WTC11 (cell line): ENCODE results near the gene CCDC107. TPM values are rescaled to one million over a fixed set of nuclear protein-coding genes. Genes with fewer than 3 reads are reported as not detected.

Source experiments
- ATF2 ChIP-seq: sonication (generic); formaldehyde crosslinking; IDR thresholded peaks from 2 replicates; pipeline ENCODE4 v1.8.1; 2022; ENCODE audit warnings: low read depth, missing genetic modification reagents, borderline replicate concordance
- CREM ChIP-seq: sonication (generic); formaldehyde crosslinking; IDR thresholded peaks from 2 replicates; pipeline ENCODE4 v1.8.1; 2022; ENCODE audit warnings: mild to moderate bottlenecking, missing genetic modification reagents, moderate library complexity
- E2F4 ChIP-seq: sonication (generic); formaldehyde crosslinking; IDR thresholded peaks from 2 replicates; pipeline ENCODE4 v1.8.1; 2022; ENCODE audit warnings: low read depth, mild to moderate bottlenecking, moderate library complexity, missing genetic modification reagents, borderline replicate concordance
- FOXJ3 ChIP-seq: sonication (generic); formaldehyde crosslinking; IDR thresholded peaks from 2 replicates; pipeline ENCODE4 v1.9.0; 2021; ENCODE audit warnings: missing genetic modification reagents, mild to moderate bottlenecking, borderline replicate concordance
- GABPB1 ChIP-seq: sonication (generic); formaldehyde crosslinking; IDR thresholded peaks from 2 replicates; pipeline ENCODE4 v1.8.1; 2023; ENCODE audit warnings: mild to moderate bottlenecking, missing genetic modification reagents
- HMGA2 ChIP-seq: fragments of 250-450 bp; sonication (Bioruptor Pico); IDR thresholded peaks from 2 replicates; pipeline ENCODE4 v1.4.0; 2021; ENCODE audit warnings: mild to moderate bottlenecking, moderate library complexity
- HMGXB4 ChIP-seq: sonication (generic); formaldehyde crosslinking; IDR thresholded peaks from 2 replicates; pipeline ENCODE4 v1.8.1; 2023; ENCODE audit warnings: mild to moderate bottlenecking, moderate library complexity, missing genetic modification reagents
- JUN ChIP-seq: sonication (generic); formaldehyde crosslinking; IDR thresholded peaks from 2 replicates; pipeline ENCODE4 v1.8.0; 2023; ENCODE audit warnings: mild to moderate bottlenecking, missing genetic modification reagents
- MYBL2 ChIP-seq: sonication (generic); formaldehyde crosslinking; IDR thresholded peaks from 2 replicates; pipeline ENCODE4 v1.8.1; 2023; ENCODE audit warnings: mild to moderate bottlenecking, moderate library complexity, missing genetic modification reagents
- NFYB ChIP-seq: sonication (generic); formaldehyde crosslinking; conservative IDR thresholded peaks from 2 replicates; pipeline ENCODE4 v1.8.0; 2022; ENCODE audit warnings: low read depth, missing genetic modification reagents
- NR3C1 ChIP-seq: sonication (generic); formaldehyde crosslinking; conservative IDR thresholded peaks from 2 replicates; pipeline ENCODE4 v1.8.1; 2023; ENCODE audit warnings: low read depth, mild to moderate bottlenecking, missing genetic modification reagents
- OVOL2 ChIP-seq: fragments of 250-450 bp; sonication (Bioruptor Pico); IDR thresholded peaks from 2 replicates; pipeline ENCODE4 v1.9.0; 2021; ENCODE audit warnings: mild to moderate bottlenecking, borderline replicate concordance
- PRDM15 ChIP-seq: sonication (generic); formaldehyde crosslinking; IDR thresholded peaks from 2 replicates; pipeline ENCODE4 v1.8.0; 2022; ENCODE audit warnings: missing genetic modification reagents
- PREB ChIP-seq: sonication (generic); formaldehyde crosslinking; IDR thresholded peaks from 2 replicates; pipeline ENCODE4 v1.8.1; 2022; ENCODE audit warnings: mild to moderate bottlenecking, missing genetic modification reagents, moderate library complexity, borderline replicate concordance
- PRRX2 ChIP-seq: fragments of 250-450 bp; sonication (Bioruptor Pico); IDR thresholded peaks from 2 replicates; pipeline ENCODE4 v1.8.0; 2021; ENCODE audit warnings: mild to moderate bottlenecking
- SMAD4 ChIP-seq: sonication (generic); formaldehyde crosslinking; IDR thresholded peaks from 2 replicates; pipeline ENCODE4 v1.8.0; 2022; ENCODE audit warnings: mild to moderate bottlenecking, missing genetic modification reagents
- SOX15 ChIP-seq: fragments of 250-450 bp; sonication (Bioruptor Pico); IDR thresholded peaks from 2 replicates; pipeline ENCODE4 v1.9.0; 2021; ENCODE audit warnings: mild to moderate bottlenecking
- SP1 ChIP-seq: sonication (generic); formaldehyde crosslinking; conservative IDR thresholded peaks from 2 replicates; pipeline ENCODE4 v1.8.1; 2022; ENCODE audit warnings: missing genetic modification reagents
- TCF7 ChIP-seq: sonication (generic); formaldehyde crosslinking; IDR thresholded peaks from 2 replicates; pipeline ENCODE4 v1.8.0; 2022; ENCODE audit warnings: mild to moderate bottlenecking, low read depth, missing genetic modification reagents, moderate library complexity
- USF2 ChIP-seq: sonication (generic); formaldehyde crosslinking; IDR thresholded peaks from 2 replicates; pipeline ENCODE4 v1.8.1; 2023; ENCODE audit warnings: mild to moderate bottlenecking, missing genetic modification reagents, moderate library complexity
- ZNF138 ChIP-seq: sonication (generic); formaldehyde crosslinking; conservative IDR thresholded peaks from 2 replicates; pipeline ENCODE4 v1.8.1; 2022; ENCODE audit warnings: mild to moderate bottlenecking, moderate library complexity, missing genetic modification reagents
- ZNF219 ChIP-seq: sonication (generic); formaldehyde crosslinking; IDR thresholded peaks from 2 replicates; pipeline ENCODE4 v1.8.0; 2023; ENCODE audit warnings: missing genetic modification reagents, mild to moderate bottlenecking, borderline replicate concordance
- ZNF263 ChIP-seq: sonication (generic); formaldehyde crosslinking; IDR thresholded peaks from 2 replicates; pipeline ENCODE4 v1.8.1; 2022; ENCODE audit warnings: low read depth, mild to moderate bottlenecking, moderate library complexity, missing genetic modification reagents
- ZNF281 ChIP-seq: sonication (generic); formaldehyde crosslinking; IDR thresholded peaks from 2 replicates; pipeline ENCODE4 v1.8.0; 2023; ENCODE audit warnings: mild to moderate bottlenecking, missing genetic modification reagents
- ZNF423 ChIP-seq: fragments of 250-450 bp; sonication (Bioruptor Pico); IDR thresholded peaks from 2 replicates; pipeline ENCODE4 v2.1.2; 2022; ENCODE audit warnings: mild to moderate bottlenecking, moderate library complexity
- total RNA-seq: library from RNA; stranded (reverse); gene quantifications from 3 replicates; pipeline ENCODE4 v1.2.3, GENCODE V29; 2021

The CCDC107 gene
- total RNA-seq, 1 experiment from 2014 or later: 10.8 TPM

- TF ChIP-seq USF2 (CRISPR knock-in tag) (no peak), FOXJ3 (CRISPR knock-in tag) (no peak), SP1 (peak; percentile 79), ZNF263 (CRISPR knock-in tag) (no peak), ZNF138 (peak; percentile 85; the same call in 1 of the 2 replicates), JUN (CRISPR knock-in tag) (no peak), TCF7 (no peak), ZNF423 (CRISPR knock-in tag) (no peak), SMAD4 (CRISPR knock-in tag) (no peak), HMGXB4 (CRISPR knock-in tag) (peak; percentile 90; the same call in 1 of the 2 replicates), ZNF219 (CRISPR knock-in tag) (no peak), ATF2 (CRISPR knock-in tag) (no peak), NR3C1 (CRISPR knock-in tag) (0 out of 2 replicates have a peak, but pooled peaks have one; percentile 62), GABPB1 (CRISPR knock-in tag) (peak; percentile 90), SOX15 (CRISPR knock-in tag) (no peak), NFYB (CRISPR knock-in tag) (no peak), MYBL2 (peak; percentile 100), ZNF281 (CRISPR knock-in tag) (peak; percentile 67; the same call in 1 of the 2 replicates), PREB (peak; percentile 71; the same call in 1 of the 2 replicates), E2F4 (peak; percentile 97), PRRX2 (CRISPR knock-in tag) (no peak), PRDM15 (no peak), OVOL2 (CRISPR knock-in tag) (0 out of 2 replicates have a peak, but pooled peaks have one; percentile 44), CREM (CRISPR knock-in tag) (peak; percentile 47), HMGA2 (no peak)
Measured at GRCh38 chr9:35664531-35665470, 6.7 kb downstream of the CCDC107 start, which contains the start of gene ARHGEF39 (continued).
